Erythroblast (primary cell): Measurements from ENCODE around the gene RIMBP2.

Source experiments
- GATA1 ChIP-seq: IDR thresholded peaks from 2 replicates; pipeline ENCODE4 v1.6.1; 2011; ENCODE audit warnings: low read depth, mild to moderate bottlenecking, control low read depth, low read length, moderate library complexity
- POLR2A ChIP-seq: IDR thresholded peaks from 2 replicates; pipeline ENCODE4 v1.6.1; 2011; ENCODE audit warnings: mild to moderate bottlenecking, low read length

DNA sequence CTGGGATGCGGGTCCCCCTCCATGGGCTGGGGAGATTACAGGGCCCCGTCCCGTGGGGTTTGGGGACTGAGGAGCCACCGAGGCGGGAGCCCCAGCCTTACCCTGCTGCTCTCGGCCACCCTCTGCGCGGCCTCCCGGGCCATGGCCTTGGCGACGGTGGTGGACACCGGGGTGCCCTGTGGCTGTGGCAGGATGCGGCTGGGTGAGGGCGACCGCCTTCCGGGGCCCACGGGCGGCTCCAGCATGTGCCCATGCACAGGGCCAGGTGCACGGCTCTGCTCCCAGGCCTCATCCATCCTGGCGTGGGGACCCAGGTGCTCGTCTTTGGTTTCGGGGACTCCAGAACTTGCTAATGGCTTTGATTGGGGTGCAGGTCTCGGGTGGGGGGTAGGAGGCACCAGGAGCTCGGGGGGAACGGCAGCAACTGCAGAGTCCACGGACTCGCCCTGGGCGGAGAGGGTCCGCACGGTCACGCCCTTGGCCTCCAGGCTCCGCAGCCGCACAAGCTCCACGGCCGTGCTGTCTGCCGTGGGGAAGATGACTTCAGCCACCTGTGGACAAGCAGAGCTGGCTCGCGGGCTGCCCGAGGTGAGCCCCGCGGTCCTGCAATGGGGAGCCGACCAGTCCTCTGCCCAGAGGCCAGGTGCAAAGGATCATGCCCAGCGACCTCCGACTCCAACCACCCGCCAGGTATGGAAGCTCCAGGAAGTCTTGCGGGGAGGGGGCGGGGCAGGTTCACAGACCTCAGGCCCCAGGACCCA is 279.2 kb downstream of the RIMBP2 start:
- TF ChIP-seq POLR2A: no peak
- no peak for TF ChIP-seq GATA1
